ENCODE results near the gene LRRC18.

The LRRC18 gene

DNA sequence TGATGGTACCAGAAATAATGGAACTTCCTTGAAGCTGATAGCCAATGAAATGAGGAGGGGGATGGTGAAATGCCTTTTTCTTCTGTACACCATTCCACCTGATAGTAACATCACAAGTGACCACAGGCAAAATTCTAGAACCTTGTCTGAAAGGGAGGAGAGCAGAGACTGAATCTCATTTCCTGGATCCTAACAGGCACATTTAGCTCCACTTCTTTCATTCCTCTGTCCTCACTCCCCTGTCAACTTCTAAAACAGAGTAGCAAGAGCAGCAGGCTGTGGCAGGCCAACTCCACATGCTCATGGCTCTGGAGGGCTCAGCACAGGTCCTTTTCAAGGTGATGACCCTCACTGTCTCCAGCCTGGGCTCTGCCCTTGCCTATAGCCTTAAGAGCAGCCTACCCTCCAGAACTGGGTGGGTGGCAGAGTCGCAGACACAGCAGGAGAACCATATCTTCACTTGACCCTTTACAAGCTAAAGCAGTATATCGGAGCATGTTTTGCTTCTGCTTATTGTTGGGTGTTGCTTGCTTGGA, at the start of gene LRRC18:
Gene LRRC18, minus strand, starts transcription at position 51 of the 536 bp plus-strand sequence. CDS start 25,685 bp downstream, outside the sequence.
- H3K36me3 ChIP-seq (ENCODE audit: insufficient read depth, low read length) = no peaks in the 10 kb centered on the region
- H3K27ac ChIP-seq (ENCODE audit: low read depth, low read length) = no peak within 1 kb of the TSS
- peaks cover 61% of the 10 kb centered on the region for H3K27me3 ChIP-seq (ENCODE audit: insufficient read depth, low read length)
- no peaks in the 10 kb centered on the region for H3K4me1 ChIP-seq (ENCODE audit: control insufficient read depth, insufficient read depth, low read length, unreplicated experiment)
- no peaks in the 10 kb centered on the region for H3K79me2 ChIP-seq (ENCODE audit: control insufficient read depth, insufficient read depth, low read length, unreplicated experiment)
- H3K4me3 ChIP-seq (ENCODE audit: low read depth, low read length) = no peak within 1 kb of the TSS
- no peak within 1 kb of the TSS for H2AFZ ChIP-seq (ENCODE audit: low read length, unreplicated experiment)

DNA sequence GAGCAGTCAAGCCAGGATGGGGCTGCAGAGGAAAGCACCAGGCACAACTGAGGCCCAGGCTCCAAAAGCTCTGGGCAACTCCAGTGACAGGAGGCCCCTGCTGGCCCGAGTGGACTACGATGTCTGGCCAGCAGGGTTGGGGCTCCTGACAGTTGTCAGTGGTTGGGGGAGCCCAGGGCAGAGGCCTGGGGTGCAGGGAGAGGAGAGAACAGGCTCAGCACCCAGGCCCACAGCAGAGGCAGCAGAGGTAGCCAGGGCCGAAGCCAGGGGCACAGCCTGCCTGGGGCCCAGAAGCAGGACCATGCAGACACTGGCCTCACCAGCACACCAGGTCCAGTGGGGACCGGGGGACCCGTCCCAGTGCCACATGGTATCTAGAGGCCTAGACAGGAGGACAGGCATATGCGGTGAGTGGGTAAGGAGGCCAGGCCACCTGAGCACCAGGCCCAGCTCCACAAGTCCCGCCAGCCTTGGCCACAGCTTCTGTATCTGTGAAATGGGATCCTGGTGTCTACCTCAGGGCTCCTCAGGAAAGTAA, 46.0 kb upstream of the LRRC18 start:
- no peaks in the 10 kb centered on the region for H3K4me1 ChIP-seq (ENCODE audit: control insufficient read depth, insufficient read depth, low read length, unreplicated experiment)
- H3K79me2 ChIP-seq (ENCODE audit: control insufficient read depth, insufficient read depth, low read length, unreplicated experiment) = no peaks in the 10 kb centered on the region
- peaks cover 4% of the 10 kb centered on the region; the same call in 1 of the 2 replicates for H3K27me3 ChIP-seq (ENCODE audit: insufficient read depth, low read length)
- no peaks in the 10 kb centered on the region for H3K36me3 ChIP-seq (ENCODE audit: insufficient read depth, low read length)
- no peak overlapping the region for H2AFZ ChIP-seq (ENCODE audit: low read length, unreplicated experiment)
- no peak overlapping the region for H3K4me3 ChIP-seq (ENCODE audit: low read depth, low read length)
- no peak overlapping the region for H3K27ac ChIP-seq (ENCODE audit: low read depth, low read length)

DNA sequence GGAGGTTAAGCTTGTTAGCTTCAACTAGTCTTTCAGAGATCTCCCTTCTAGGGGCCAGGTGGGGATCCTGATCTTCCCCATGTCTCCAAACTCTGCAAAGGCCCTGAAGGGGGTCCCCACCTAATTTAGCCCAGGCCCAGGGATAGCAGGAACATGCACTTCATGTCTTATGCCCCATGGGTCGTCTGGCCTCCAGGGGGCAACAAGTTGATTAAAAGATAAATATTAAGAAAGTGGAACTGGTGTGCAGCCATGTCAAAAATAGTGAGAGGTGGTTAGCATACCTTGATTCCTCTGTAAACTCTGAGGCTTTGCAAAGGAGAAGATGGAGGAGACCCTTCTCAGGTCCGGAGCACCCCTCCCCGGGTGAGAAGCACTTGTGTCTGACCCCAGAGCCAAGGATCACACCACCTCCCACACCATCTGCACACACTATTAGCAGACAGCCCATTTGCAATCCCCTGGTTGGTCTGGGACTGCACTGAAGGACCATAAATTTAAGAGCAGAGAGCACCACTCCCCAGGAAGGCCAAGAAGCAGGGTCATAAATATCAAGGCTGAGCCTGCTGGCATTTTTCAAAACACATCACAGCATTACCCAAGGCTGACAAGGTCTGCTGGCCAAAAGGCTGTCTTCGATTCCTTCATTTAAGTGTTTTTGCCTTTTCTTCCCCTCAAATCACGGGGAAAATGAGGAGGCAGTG, 44.2 kb upstream of the LRRC18 start:
- peaks cover 11% of the 10 kb centered on the region; the same call in 1 of the 2 replicates for H3K27me3 ChIP-seq (ENCODE audit: insufficient read depth, low read length)
- no peak overlapping the region for H3K27ac ChIP-seq (ENCODE audit: low read depth, low read length)
- H3K36me3 ChIP-seq (ENCODE audit: insufficient read depth, low read length) = no peaks in the 10 kb centered on the region
- no peak overlapping the region for H3K4me3 ChIP-seq (ENCODE audit: low read depth, low read length)
- no peaks in the 10 kb centered on the region for H3K79me2 ChIP-seq (ENCODE audit: control insufficient read depth, insufficient read depth, low read length, unreplicated experiment)
- no peak overlapping the region for H2AFZ ChIP-seq (ENCODE audit: low read length, unreplicated experiment)
- no peaks in the 10 kb centered on the region for H3K4me1 ChIP-seq (ENCODE audit: control insufficient read depth, insufficient read depth, low read length, unreplicated experiment)

DNA sequence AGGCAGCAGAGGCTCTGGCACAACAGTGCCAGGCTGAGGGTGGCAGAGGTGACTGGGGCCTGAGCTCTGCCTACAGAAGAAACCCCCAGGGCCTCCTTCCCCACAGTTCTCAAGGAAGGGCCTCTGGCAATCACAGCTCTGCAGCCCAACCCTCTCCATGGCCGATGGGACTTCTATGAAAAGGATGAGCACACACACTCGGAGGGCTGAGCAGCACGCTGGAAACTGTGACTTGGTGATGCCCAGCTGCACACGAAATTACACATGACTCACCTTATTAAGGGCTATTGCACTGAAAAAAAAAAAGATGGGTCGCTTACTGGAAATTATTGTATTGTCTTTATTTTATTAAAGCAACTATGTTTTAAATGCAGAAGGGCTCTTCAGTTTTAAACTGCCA, 42.9 kb upstream of the LRRC18 start:
- Histone ChIP-seq H3K4me1 (ENCODE audit: control insufficient read depth, insufficient read depth, low read length, unreplicated experiment) (no peaks in the 10 kb centered on the region), H2AFZ (ENCODE audit: low read length, unreplicated experiment) (no peak overlapping the region), H3K79me2 (ENCODE audit: control insufficient read depth, insufficient read depth, low read length, unreplicated experiment) (no peaks in the 10 kb centered on the region), H3K4me3 (ENCODE audit: low read depth, low read length) (no peak overlapping the region), H3K27me3 (ENCODE audit: insufficient read depth, low read length) (peaks cover 11% of the 10 kb centered on the region; the same call in 1 of the 2 replicates), H3K27ac (ENCODE audit: low read depth, low read length) (no peak overlapping the region), H3K36me3 (ENCODE audit: insufficient read depth, low read length) (no peaks in the 10 kb centered on the region)

DNA sequence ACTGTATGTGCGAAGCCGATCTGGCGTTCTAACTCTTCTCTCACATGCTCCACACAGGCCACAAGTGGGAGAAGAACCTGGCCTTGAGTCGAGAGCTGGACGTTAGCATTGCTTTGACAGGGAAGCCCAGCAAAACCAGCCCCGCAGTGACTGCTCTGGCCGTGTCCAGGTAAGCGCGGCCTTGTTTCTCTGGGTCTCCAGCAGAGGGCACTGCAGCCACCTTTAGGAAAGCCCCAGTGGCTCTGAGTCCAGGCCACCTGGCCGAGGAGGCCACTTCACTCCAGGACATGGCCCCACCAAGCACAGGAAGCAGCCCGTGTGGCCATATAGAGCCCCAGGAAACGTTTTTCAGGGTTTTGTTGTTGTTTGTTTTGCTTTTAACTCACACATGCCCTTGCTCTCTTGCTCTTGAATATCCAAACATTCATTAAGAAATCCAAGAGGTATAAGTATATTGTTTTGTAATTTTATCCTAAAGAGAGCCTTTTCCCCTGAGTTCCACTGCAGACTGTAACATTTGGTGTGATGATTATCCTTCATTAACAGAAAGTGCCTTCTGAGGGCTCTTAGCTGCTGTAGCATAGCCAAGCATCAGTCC, 41.8 kb upstream of the LRRC18 start:
- no peaks in the 10 kb centered on the region for H3K36me3 ChIP-seq (ENCODE audit: insufficient read depth, low read length)
- H3K27ac ChIP-seq (ENCODE audit: low read depth, low read length) = no peak overlapping the region
- no peak overlapping the region for H2AFZ ChIP-seq (ENCODE audit: low read length, unreplicated experiment)
- H3K4me1 ChIP-seq (ENCODE audit: control insufficient read depth, insufficient read depth, low read length, unreplicated experiment) = no peaks in the 10 kb centered on the region
- H3K79me2 ChIP-seq (ENCODE audit: control insufficient read depth, insufficient read depth, low read length, unreplicated experiment) = no peaks in the 10 kb centered on the region
- peaks cover 11% of the 10 kb centered on the region; the same call in 1 of the 2 replicates for H3K27me3 ChIP-seq (ENCODE audit: insufficient read depth, low read length)
- no peak overlapping the region for H3K4me3 ChIP-seq (ENCODE audit: low read depth, low read length)

DNA sequence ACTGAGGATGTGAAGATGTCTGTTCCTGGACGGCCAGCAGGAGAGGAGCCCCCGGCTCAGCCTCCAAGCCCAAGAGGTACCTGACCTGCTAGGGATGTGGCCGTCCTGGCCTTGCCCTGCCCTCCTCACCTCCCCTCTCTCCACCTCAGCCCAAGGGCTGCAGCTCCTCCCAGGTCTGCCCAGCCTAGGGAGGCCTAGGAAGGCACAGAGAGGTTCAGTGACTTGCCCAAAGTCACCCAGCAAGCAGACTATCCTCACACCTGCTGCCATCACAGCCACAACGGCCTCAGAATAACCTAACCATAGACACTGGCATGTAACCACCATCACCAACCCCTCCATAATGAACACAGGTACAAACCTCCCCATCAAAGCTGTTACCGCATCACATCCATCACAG, 38.7 kb upstream of the LRRC18 start:
- Histone ChIP-seq H3K36me3 (ENCODE audit: insufficient read depth, low read length) (no peaks in the 10 kb centered on the region), H3K4me3 (ENCODE audit: low read depth, low read length) (no peak overlapping the region), H2AFZ (ENCODE audit: low read length, unreplicated experiment) (no peak overlapping the region), H3K79me2 (ENCODE audit: control insufficient read depth, insufficient read depth, low read length, unreplicated experiment) (no peaks in the 10 kb centered on the region), H3K27me3 (ENCODE audit: insufficient read depth, low read length) (peaks cover 20% of the 10 kb centered on the region; the same call in 1 of the 2 replicates), H3K27ac (ENCODE audit: low read depth, low read length) (no peak overlapping the region), H3K4me1 (ENCODE audit: control insufficient read depth, insufficient read depth, low read length, unreplicated experiment) (no peaks in the 10 kb centered on the region)

DNA sequence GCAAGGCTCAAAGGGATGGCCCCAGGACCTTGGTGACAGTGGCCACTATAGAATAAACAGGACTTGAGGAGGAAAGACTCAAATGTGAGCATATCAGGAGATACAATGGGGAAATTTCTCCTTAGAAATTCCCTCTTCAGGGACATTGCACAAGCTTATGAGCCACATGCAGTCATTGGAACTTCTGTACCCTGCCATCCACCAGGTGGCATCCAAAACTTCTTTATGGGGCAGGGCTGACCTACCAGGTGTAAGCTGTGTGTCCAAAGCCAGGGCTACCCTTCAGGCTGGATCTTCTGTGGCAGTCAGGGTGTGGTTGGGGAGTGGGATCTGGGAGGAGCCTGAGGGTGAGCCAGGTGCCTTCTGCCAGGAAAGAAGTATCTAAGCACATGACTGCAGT, 36.6 kb upstream of the LRRC18 start:
- H3K36me3 ChIP-seq (ENCODE audit: insufficient read depth, low read length) = no peaks in the 10 kb centered on the region
- no peak overlapping the region for H2AFZ ChIP-seq (ENCODE audit: low read length, unreplicated experiment)
- no peak overlapping the region for H3K4me3 ChIP-seq (ENCODE audit: low read depth, low read length)
- no peaks in the 10 kb centered on the region for H3K79me2 ChIP-seq (ENCODE audit: control insufficient read depth, insufficient read depth, low read length, unreplicated experiment)
- peaks cover 32% of the 10 kb centered on the region for H3K27me3 ChIP-seq (ENCODE audit: insufficient read depth, low read length)
- no peak overlapping the region for H3K27ac ChIP-seq (ENCODE audit: low read depth, low read length)
- no peaks in the 10 kb centered on the region for H3K4me1 ChIP-seq (ENCODE audit: control insufficient read depth, insufficient read depth, low read length, unreplicated experiment)

DNA sequence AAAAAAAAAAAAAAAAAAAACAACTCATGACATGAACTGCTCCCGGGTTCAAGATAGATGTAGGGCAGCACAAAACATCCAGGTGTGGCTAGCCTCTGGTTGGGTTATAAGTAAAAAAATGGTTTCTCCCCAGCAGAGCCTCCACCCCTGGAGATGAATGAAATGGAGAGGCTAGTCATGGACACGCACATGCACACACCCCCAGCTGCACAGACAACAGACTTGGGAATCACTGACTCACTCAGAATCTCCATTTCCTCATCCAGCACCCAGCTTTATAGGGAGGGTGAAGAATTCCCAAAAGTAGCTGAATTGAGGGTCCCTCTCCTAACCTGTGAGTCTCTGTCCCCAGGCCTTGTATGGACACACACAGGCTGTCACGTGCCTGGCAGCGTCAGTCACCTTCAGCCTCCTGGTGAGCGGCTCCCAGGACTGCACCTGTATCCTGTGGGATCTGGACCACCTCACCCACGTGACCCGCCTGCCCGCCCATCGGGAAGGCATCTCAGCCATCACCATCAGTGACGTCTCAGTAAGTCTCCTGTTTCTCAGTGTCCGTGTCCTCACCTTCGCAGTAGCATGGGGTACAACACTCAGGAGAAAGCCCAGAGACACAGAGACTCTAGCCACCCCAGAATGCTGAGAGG, 35.0 kb upstream of the LRRC18 start:
- no peak overlapping the region for H3K4me3 ChIP-seq (ENCODE audit: low read depth, low read length)
- H3K36me3 ChIP-seq (ENCODE audit: insufficient read depth, low read length) = no peaks in the 10 kb centered on the region
- H2AFZ ChIP-seq (ENCODE audit: low read length, unreplicated experiment) = no peak overlapping the region
- no peaks in the 10 kb centered on the region for H3K79me2 ChIP-seq (ENCODE audit: control insufficient read depth, insufficient read depth, low read length, unreplicated experiment)
- H3K4me1 ChIP-seq (ENCODE audit: control insufficient read depth, insufficient read depth, low read length, unreplicated experiment) = no peaks in the 10 kb centered on the region
- H3K27me3 ChIP-seq (ENCODE audit: insufficient read depth, low read length) = peaks cover 27% of the 10 kb centered on the region
- H3K27ac ChIP-seq (ENCODE audit: low read depth, low read length) = no peak overlapping the region

DNA sequence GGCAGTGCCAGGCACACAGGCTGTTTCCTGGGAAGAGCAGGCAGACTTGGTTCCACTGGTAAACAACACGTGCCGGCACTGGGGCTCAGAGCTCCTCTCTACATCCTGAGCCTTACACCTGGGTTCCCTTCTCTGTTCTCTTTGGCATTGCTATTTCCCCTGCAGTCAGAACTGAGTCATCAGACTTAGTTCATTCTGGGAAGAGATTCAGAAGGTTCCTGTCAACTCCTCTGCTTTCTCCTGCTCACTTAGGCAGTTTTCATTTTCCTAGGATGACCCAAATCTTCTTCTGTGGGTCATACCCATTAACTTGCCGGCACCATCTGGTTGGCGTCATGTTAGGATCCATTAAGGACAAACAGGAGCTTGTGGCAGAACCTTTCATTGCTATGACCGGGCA, 33.4 kb upstream of the LRRC18 start:
- H3K4me1 ChIP-seq (ENCODE audit: control insufficient read depth, insufficient read depth, low read length, unreplicated experiment) = no peaks in the 10 kb centered on the region
- no peak overlapping the region for H3K4me3 ChIP-seq (ENCODE audit: low read depth, low read length)
- no peaks in the 10 kb centered on the region for H3K79me2 ChIP-seq (ENCODE audit: control insufficient read depth, insufficient read depth, low read length, unreplicated experiment)
- no peak overlapping the region for H3K27ac ChIP-seq (ENCODE audit: low read depth, low read length)
- H3K27me3 ChIP-seq (ENCODE audit: insufficient read depth, low read length) = peaks cover 26% of the 10 kb centered on the region
- no peaks in the 10 kb centered on the region for H3K36me3 ChIP-seq (ENCODE audit: insufficient read depth, low read length)
- H2AFZ ChIP-seq (ENCODE audit: low read length, unreplicated experiment) = no peak overlapping the region

DNA sequence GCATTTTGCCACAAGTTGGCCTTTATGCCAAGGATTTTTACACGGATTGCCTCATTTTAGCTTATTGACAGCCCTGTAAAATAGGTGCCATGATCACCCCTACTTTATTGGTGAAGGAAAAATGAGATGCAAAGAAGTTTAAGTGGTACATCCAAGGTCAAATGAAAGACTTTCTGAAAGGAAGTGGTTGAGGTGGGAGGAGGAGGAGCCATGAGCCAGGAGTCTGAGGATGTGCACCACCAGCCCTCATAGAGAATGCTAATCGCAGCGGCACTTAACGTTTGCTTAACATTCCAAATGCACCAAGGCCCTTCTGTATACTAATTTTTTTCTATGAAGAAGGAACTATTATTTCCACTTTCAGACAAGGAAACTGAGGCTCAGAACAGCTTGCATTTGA, 31.0 kb upstream of the LRRC18 start:
- Histone ChIP-seq H3K4me3 (ENCODE audit: low read depth, low read length) (no peak overlapping the region), H3K4me1 (ENCODE audit: control insufficient read depth, insufficient read depth, low read length, unreplicated experiment) (no peaks in the 10 kb centered on the region), H3K36me3 (ENCODE audit: insufficient read depth, low read length) (no peaks in the 10 kb centered on the region), H3K79me2 (ENCODE audit: control insufficient read depth, insufficient read depth, low read length, unreplicated experiment) (no peaks in the 10 kb centered on the region), H3K27ac (ENCODE audit: low read depth, low read length) (no peak overlapping the region), H2AFZ (ENCODE audit: low read length, unreplicated experiment) (no peak overlapping the region), H3K27me3 (ENCODE audit: insufficient read depth, low read length) (peaks cover 42% of the 10 kb centered on the region)

Measured in ACC112 (cell line).